Measurements from ENCODE around the gene OR10AD1.
A peak's percentile ranks its signal among the peaks of the same experiment; 100 is the strongest.

Gene OR10AD1

GRCh38 chr12:48177982-48178381 lies 25.1 kb downstream of the OR10AD1 start:
- DNase-seq (ENCODE audit: insufficient read length) (no peak), FAIRE-seq (no peak)
- TF ChIP-seq POLR2AphosphoS5 (IDR thresholded peaks at IDR 0.05; ENCODE audit: low read depth, low read length), result no peak
- no peak for TF ChIP-seq TAF1 (IDR thresholded peaks at IDR 0.05; ENCODE audit: borderline replicate concordance, low read depth, low read length)
- TF ChIP-seq POLR2A (IDR thresholded peaks at IDR 0.05; ENCODE audit: low read depth, low read length), result no peak

GRCh38 chr12:48176417-48176751 lies 26.7 kb downstream of the OR10AD1 start:
- TF ChIP-seq POLR2A (IDR thresholded peaks at IDR 0.05; ENCODE audit: low read depth, low read length) (no peak), POLR2AphosphoS5 (IDR thresholded peaks at IDR 0.05; ENCODE audit: low read depth, low read length) (no peak), TAF1 (IDR thresholded peaks at IDR 0.05; ENCODE audit: borderline replicate concordance, low read depth, low read length) (no peak)
- no peak for FAIRE-seq
- no peak for DNase-seq (ENCODE audit: insufficient read length)

- peak; percentile 9 for FAIRE-seq
- DNase-seq (ENCODE audit: insufficient read length), result no peak
- TF ChIP-seq POLR2A (IDR thresholded peaks at IDR 0.05; ENCODE audit: low read depth, low read length), result no peak
- TF ChIP-seq TAF1 (IDR thresholded peaks at IDR 0.05; ENCODE audit: borderline replicate concordance, low read depth, low read length), result no peak
- no peak for TF ChIP-seq POLR2AphosphoS5 (IDR thresholded peaks at IDR 0.05; ENCODE audit: low read depth, low read length)
These were observed 27.3 kb downstream of the OR10AD1 start for GRCh38 chr12:48175613-48176416.

- FAIRE-seq (peak; percentile 33), DNase-seq (ENCODE audit: insufficient read length) (no peak)
- TF ChIP-seq POLR2A (IDR thresholded peaks at IDR 0.05; ENCODE audit: low read depth, low read length) (no peak), POLR2AphosphoS5 (IDR thresholded peaks at IDR 0.05; ENCODE audit: low read depth, low read length) (no peak), TAF1 (IDR thresholded peaks at IDR 0.05; ENCODE audit: borderline replicate concordance, low read depth, low read length) (no peak)
These were observed 34.1 kb downstream of the OR10AD1 start for GRCh38 chr12:48169011-48169410.

GRCh38 chr12:48165089-48165981 lies 37.8 kb downstream of the OR10AD1 start:
- TF ChIP-seq POLR2AphosphoS5 (IDR thresholded peaks at IDR 0.05; ENCODE audit: low read depth, low read length) (no peak), POLR2A (IDR thresholded peaks at IDR 0.05; ENCODE audit: low read depth, low read length) (no peak), TAF1 (IDR thresholded peaks at IDR 0.05; ENCODE audit: borderline replicate concordance, low read depth, low read length) (no peak)
- peak; percentile 93 for FAIRE-seq
- DNase-seq (ENCODE audit: insufficient read length), result no peak

- TF ChIP-seq POLR2A (IDR thresholded peaks at IDR 0.05; ENCODE audit: low read depth, low read length) (no peak), TAF1 (IDR thresholded peaks at IDR 0.05; ENCODE audit: borderline replicate concordance, low read depth, low read length) (no peak), POLR2AphosphoS5 (IDR thresholded peaks at IDR 0.05; ENCODE audit: low read depth, low read length) (no peak)
- DNase-seq (ENCODE audit: insufficient read length), result no peak
- FAIRE-seq, result no peak
These were observed 38.6 kb downstream of the OR10AD1 start for GRCh38 chr12:48164451-48164850.

GRCh38 chr12:48163150-48163747 lies 39.8 kb downstream of the OR10AD1 start:
- TF ChIP-seq TAF1 (IDR thresholded peaks at IDR 0.05; ENCODE audit: borderline replicate concordance, low read depth, low read length) (no peak), POLR2A (IDR thresholded peaks at IDR 0.05; ENCODE audit: low read depth, low read length) (no peak), POLR2AphosphoS5 (IDR thresholded peaks at IDR 0.05; ENCODE audit: low read depth, low read length) (no peak)
- FAIRE-seq, result no peak
- DNase-seq (ENCODE audit: insufficient read length), result no peak

GRCh38 chr12:48160807-48161206 lies 42.3 kb downstream of the OR10AD1 start:
- FAIRE-seq, result no peak
- no peak for DNase-seq (ENCODE audit: insufficient read length)
- TF ChIP-seq POLR2A (IDR thresholded peaks at IDR 0.05; ENCODE audit: low read depth, low read length), result no peak
- no peak for TF ChIP-seq TAF1 (IDR thresholded peaks at IDR 0.05; ENCODE audit: borderline replicate concordance, low read depth, low read length)
- no peak for TF ChIP-seq POLR2AphosphoS5 (IDR thresholded peaks at IDR 0.05; ENCODE audit: low read depth, low read length)

- no peak for TF ChIP-seq TAF1 (IDR thresholded peaks at IDR 0.05; ENCODE audit: borderline replicate concordance, low read depth, low read length)
- no peak for TF ChIP-seq POLR2AphosphoS5 (IDR thresholded peaks at IDR 0.05; ENCODE audit: low read depth, low read length)
- no peak for TF ChIP-seq POLR2A (IDR thresholded peaks at IDR 0.05; ENCODE audit: low read depth, low read length)
- FAIRE-seq (no peak), DNase-seq (ENCODE audit: insufficient read length) (no peak)
These were observed 43.0 kb downstream of the OR10AD1 start for GRCh38 chr12:48160046-48160445.

- TF ChIP-seq TAF1 (IDR thresholded peaks at IDR 0.05; ENCODE audit: borderline replicate concordance, low read depth, low read length) (no peak), POLR2A (IDR thresholded peaks at IDR 0.05; ENCODE audit: low read depth, low read length) (no peak), POLR2AphosphoS5 (IDR thresholded peaks at IDR 0.05; ENCODE audit: low read depth, low read length) (no peak)
- FAIRE-seq (peak; percentile 70), DNase-seq (ENCODE audit: insufficient read length) (no peak)
These were observed 45.2 kb downstream of the OR10AD1 start for GRCh38 chr12:48157889-48158370.

Data from GM12892 (cell line).